HG03460 (cell line): ENCODE measurements around the gene PPM1J.
A peak's percentile ranks its signal among the peaks of the same experiment; 100 is the strongest.

ENCODE experiments used
- ATAC-seq: cut with Tn5 transposase; IDR thresholded peaks from one replicate; pipeline ENCODE4 v1.9.1; 2021; ENCODE audit not compliant: unreplicated experiment

The PPM1J gene

DNA sequence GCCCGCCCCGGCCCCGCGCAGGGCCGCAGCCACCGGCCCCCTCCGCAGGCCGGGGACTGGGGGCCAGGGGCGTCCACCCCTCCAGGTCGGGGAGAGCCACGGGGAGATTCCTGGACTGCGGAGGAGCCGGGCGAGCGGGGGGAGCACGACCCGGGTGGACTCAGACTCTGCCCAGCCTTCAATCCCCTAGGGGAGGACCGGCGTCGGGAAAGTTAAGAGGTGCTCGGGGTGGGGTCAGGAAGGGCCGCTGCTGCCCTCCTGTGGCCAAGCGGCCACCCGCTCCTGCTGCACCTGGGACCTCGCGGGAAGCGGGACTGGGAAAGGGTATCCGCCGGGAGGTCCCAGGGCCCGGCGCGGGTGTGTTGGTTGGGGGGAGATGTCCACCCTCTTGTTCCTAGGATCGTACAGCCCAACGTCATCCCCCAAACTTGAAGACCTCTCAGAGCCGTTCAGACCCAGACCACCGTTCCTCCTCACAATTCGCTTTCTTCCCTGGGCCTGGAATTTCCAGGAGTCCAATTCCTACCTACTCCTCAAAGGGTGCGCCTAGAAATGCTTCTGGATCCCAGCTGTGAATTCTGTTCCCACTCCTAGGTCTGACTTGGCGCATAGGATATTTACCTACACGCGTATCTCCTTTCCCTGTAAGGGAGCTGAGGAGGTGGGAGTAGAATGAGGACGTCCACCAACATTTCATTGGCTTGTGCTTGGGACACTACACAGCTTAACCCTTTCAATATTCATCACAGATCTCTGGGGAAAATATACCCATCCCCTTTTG lies 7.7 kb downstream of the PPM1J start:
- ATAC-seq: peak; percentile 52

DNA sequence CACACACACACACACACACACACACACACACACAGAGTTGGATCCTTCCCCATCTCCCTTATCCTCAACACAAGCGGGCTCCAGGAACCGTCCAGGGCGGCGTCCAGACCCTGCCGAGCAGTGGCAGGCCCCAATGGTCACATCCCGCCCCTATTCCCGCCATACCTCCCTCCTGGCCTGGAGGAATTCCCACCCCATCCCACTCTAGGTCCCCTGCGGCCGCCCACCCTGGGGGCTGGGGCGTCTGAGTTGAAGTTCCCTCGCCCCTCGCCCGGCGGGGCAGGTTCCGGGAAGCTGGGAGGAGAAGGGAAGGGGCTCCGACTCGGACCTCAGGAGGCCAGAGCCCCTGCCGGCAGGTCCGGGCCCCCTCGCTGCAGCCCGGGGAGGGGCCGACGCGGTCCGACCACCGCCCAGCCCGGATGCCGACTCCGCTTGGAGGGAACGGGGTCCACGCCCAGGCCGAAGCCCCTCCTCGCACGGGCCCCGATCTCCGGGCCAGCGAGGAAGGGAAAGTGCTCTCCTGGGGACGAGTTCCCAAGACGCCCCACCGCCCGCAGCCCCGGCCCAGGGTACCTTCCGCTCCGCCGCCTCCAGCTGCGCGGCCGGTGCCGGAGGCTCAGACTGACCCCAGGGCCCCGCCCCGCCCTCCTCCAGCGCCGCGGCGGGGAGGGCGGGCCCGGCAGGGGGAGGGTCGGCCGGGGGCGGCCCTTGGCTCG lies 8.5 kb downstream of the PPM1J start, which contains the start of gene RHOC:
Gene RHOC (minus strand): TSS at position 623 of the 716 bp plus-strand sequence. CDS start 3,328 bp downstream, outside the sequence.
- peak; percentile 49 for ATAC-seq

DNA sequence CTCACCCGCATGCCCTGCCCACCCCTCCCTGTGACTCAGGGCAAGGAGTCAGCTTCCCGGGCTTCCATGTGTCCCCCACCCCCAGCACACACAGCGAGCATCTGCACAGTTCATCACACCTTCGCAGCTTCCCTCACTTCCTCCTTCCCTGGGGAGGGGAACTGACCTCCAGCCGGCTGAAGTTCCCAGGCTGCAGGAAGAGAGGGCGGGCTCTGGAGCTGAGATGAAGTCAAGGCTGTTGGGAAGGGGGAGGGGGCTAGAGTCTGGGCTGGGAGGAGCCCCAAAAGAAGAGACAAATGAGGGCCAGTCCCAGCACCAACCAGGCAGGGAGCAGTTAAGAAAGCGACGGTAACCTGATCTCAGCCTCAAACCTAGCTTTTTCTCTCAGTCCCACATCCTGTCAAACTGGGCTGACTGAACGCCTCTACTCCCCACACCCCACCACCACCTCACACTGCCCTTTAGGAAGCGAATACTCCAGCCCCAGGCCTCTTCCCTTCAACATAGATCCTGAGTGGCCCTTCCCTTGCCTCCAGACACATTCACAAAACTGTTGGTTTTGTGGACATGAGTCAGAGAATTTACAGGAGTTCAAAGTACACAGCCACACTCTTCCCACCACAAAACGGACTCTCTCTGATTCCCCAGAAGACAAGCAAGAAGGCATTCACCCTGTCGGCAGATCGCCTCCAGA lies 10.1 kb downstream of the PPM1J start:
- peak; percentile 56 for ATAC-seq

DNA sequence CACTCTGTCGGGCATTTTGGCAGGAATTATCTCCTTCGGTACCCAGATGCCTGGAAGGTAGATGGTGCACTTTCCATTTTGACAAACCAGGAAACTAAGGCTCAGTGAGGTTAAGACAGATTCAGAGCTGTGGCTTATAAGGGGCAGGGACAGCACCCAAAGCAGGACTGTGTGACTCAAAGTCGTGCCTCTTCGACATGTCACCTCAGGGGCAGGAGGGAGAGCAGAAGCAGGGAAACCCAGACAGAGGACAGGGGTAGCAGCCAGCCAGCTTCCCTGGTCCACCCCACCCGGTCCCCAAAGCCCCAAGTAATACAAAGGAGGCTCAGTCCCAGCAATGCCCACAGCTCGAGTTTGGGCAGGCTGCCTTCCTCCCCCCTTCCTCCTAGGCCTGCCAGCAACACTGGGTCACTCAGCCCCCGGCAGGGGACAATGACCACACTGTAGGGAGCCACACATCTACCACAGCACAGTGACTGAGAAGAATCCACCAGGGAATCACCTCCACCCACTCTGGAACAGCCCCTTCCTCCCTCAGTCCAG lies 10.7 kb downstream of the PPM1J start:
- ATAC-seq: no peak

DNA sequence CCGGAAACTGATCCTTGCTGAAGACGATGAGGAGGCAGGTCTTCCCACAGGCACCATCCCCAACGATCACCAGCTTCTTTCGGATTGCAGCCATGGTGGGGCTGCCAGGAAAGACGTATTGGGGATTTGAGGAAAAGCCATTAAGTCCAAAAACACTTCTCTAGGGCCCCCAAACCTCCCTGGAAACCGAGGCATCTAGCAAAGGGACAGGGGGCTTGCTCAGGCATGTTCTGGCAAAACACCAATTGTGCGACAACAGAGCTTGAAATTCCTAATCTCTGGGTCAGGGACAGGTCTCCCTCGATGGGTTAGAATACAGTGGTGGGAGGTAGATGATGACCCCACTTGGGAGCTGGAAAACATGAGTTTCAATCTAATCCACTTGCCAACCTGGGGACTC lies 11.4 kb downstream of the PPM1J start:
- no peak for ATAC-seq

DNA sequence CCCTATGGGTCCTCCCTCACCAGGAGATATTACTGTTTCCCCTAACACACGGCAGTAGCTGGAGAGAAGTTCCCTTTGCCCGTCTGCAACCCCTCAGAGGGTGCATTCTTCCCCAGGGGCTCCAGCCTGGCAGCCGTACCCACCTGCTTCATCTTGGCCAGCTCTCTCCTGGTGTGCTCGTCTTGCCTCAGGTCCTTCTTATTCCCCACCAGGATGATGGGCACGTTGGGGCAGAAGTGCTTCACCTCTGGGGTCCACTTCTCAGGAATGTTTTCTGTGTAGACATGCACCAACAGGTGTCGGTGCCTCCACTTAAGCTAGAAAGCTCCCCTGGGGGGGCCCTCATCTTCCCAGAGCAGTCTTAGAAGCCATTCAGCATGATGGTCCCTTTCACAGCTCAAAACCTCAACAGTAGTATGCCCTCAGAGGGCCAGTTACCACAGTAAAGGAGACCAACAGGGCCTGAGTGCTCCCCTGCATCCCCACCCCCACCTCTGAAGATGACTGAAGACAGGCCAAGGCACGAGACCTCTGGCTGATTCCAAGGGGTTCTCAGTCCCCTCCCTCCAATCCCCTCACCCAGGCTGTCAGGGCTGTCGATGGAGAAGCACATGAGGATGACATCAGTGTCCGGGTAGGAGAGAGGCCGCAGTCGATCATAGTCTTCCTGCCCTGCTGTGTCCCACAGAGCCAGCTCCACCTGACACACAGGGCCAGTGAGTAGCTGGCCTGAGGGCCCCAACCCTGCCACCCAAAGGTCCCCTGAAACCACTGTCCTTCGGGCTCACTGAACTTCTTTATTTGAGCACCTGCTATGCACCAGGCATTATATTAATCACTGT lies 12.5 kb downstream of the PPM1J start:
- ATAC-seq: no peak

DNA sequence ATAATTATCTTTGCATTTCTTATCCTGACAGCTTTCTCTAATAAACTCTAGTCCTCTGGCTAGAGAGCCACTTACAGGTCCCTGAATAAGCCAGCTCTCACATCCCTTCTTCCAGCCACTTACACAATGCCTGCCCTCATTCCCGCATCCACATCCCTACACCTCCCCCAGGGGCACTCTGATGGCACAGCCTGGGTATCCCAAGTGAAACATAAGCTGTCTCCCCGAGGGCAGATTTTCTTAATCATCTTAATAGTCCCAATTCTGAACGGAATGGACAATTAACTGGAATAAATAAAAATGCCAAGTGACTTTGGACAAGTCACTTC lies 13.1 kb downstream of the PPM1J start:
- ATAC-seq: no peak

DNA sequence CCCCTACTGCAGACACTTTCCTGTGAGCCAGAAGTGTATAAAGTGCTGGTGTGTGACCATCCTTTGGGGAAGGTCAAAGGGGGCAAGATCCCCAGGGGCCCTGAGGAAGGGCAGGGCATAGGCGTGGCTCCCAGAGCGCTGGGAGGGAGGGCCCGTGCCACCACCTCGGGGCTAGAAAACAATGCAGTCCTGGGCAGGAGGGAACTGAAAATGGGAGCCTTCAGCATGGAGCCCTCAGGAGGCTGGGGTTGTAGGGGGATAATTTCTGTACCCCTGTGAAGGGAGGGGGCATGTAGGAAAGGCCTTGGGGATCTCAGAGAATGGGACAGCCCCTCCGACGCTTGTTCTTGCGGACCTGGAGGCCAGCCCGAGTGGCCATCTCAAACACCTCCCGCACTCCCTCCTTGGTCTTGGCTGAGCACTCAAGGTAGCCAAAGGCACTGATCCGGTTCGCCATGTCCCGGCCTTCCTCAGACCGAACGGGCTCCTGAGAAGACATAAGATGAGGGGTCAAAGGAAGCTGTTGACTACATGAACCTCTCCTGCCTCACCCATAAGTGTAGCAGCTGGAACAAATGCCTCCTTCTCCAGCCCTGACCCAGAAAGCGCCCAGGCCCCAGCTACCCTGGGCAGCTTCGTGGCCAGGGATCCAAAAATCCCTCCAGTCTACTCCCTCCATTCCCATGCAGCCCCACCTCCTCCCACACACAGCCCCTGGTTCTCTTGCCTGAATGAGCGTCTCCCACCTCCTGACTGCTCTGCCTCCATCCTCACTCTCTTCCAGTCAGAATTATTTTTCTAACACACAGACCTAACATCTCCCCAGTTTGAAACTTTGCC lies 13.7 kb downstream of the PPM1J start:
- no peak for ATAC-seq

DNA sequence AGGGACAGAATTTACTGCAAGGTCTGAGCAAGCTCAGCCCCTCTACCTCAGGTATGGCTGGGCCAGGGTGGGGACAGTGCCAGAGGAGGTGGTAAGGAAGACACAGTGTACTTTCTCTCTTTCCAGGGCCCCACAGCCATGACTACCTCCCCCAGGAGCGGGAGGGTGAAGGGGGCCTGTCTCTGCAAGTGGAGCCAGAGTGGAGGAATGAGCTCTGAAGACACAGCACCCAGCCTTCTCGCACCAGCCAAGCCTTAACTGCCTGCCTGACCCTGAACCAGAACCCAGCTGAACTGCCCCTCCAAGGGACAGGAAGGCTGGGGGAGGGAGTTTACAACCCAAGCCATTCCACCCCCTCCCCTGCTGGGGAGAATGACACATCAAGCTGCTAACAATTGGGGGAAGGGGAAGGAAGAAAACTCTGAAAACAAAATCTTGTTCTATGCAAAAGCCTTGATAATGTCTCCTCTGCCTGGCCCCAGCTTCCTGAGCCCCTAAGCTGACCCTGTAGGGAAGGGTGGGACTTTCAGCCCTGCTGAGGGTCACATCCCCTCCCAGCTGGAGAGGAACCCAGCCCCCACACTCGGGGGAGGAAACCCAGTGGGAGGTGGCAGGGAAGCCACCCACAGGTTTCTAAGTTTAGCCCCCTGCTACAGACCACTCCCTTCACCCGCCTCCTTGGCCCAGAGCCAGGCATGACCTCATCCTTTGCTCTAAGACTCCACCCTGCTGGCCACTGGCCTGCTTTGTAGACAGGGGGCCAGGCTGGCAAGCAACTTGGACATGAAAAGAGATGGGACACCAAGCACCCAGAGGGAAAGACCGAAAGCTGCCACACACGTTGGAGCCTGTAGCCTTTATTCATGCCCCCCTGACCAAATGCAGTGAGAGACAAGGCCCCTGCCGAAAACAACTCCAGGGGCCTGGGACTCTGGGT lies 14.6 kb downstream of the PPM1J start:
- ATAC-seq: peak; percentile 41

DNA sequence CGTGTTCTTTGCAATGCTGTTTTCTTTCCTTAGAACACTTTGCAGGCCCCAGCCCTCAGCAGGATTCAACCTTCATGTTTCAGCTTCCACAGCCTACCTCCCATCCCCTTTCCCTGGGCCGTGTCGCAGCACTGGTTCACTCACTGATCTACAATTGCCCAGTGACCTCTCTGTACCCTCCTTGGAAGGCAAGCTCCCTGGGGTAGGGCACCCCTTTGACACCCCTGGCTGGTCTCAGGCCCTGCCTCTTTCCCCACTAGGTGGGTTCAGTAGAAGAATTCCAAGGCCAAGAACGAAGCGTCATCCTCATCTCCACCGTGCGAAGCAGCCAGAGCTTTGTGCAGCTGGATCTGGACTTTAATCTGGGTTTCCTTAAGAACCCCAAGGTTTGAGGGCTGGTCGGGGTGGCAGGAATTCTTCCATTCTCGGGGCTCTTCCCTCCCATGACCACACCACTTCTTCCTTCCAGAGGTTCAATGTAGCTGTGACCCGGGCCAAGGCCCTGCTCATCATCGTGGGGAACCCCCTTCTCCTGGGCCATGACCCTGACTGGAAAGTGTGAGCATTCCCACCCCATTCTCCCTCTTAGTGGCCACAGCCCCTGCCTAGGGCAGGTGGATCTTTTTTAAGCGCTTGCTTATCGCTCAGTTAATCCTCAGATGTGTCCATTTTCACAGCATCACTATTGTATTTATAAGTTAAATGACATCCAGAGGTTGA lies 15.5 kb downstream of the PPM1J start:
- ATAC-seq: no peak

DNA sequence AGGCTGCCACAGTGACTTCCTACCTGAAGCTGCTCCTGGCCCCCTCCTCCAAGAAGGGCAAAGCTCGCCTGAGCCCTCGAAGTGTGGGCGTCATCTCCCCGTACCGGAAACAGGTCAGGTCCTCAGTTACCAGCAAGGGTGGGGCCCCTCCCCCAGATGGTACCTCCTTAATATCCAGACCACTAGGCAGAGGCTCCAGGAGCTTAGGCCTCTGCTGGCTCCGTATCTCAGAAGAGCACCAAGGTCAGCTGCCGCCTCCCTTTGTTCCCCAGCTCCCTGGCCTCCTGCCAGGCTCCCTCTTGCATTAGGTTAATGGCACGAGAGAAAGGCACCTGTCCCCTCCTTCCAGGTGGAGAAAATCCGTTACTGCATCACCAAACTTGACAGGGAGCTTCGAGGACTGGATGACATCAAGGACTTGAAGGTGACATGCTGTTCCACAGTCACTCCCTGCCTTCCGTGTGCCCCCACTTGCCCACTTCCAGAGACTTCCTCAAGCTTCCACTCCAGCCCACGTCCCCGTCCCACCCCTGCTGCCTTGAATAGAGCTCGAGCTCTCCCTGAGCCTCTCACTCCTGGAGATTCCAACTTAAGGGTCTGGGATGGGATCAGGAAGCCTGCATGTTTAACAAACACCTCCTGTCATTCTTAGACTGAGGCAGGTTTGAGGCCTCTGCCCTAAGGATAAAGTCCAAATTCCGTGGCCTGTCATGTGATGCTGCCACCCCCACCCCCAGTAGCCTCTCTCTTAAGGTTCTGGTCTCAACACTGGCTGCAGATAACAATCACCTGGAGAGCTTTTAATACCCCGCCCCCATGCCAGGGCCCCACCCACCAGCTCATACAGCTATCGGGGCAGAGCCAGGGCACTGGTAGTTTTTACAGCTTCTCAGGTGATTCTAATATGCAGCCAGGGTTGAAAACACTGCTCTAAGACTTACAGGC lies 16.5 kb downstream of the PPM1J start:
- ATAC-seq: no peak

DNA sequence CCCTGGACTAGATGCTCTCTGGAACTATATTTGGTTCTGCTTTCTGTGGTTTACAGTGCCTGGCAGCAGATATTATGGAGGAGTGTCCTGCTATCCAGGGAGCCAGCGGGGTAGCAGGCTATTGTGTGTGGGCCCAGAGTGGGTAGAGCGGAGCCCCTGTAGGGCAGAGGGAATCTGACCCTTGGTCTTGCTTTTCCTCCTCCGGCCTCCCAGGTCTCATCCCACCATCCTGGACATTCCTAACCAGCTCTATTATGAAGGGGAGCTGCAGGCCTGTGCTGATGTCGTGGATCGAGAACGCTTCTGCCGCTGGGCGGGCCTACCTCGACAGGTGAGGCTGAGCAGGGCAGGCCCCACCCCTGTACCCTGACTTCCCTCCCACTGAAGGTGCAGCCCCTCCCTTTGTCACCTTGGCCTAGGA lies 17.3 kb downstream of the PPM1J start:
- ATAC-seq: no peak

DNA sequence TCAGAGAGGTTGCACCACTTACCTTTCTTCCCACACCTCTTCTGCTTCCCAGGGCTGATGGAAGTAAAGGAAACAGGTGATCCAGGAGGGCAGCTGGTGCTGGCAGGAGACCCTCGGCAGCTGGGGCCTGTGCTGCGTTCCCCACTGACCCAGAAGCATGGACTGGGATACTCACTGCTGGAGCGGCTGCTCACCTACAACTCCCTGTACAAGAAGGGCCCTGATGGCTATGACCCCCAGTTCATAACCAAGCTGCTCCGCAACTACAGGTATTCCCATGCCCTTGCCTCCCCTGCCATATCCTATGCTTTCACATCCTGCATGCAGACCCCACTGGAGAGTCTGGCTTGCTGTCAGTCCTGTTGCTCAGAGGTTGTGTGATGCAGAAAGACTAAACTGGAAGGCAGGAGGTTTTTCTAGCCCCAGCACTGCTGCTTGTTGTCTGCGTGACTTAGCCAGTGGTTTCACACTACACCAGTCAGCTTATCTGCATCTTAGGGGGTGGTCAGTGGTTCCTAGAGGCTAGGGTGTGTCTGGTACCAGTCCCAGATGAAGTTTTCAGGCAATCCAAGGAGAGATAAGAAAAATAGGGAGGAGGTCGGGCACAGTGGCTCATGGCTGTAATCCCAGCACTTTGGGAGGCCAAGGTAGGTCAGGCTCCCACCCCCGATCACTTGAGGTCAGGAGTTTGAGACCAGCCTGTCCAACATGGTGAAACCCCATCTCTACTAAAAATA lies 18.4 kb downstream of the PPM1J start:
- no peak for ATAC-seq

DNA sequence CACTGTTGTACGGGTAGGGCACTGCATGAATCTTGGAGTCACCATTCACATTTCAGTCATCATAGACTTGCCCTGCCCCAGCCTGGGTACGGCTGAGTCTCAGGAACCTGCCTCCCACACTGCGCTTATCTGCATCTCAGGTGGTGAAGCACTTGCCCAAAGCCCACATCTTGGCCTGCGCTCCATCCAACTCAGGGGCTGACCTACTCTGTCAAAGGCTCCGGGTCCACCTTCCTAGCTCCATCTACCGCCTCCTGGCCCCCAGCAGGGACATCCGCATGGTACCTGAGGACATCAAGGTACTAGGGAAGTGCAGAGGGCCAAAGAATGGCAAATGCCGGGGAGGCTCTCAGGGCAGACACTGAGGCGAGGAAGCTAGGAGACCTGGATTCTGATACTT lies 19.9 kb downstream of the PPM1J start:
- no peak for ATAC-seq

DNA sequence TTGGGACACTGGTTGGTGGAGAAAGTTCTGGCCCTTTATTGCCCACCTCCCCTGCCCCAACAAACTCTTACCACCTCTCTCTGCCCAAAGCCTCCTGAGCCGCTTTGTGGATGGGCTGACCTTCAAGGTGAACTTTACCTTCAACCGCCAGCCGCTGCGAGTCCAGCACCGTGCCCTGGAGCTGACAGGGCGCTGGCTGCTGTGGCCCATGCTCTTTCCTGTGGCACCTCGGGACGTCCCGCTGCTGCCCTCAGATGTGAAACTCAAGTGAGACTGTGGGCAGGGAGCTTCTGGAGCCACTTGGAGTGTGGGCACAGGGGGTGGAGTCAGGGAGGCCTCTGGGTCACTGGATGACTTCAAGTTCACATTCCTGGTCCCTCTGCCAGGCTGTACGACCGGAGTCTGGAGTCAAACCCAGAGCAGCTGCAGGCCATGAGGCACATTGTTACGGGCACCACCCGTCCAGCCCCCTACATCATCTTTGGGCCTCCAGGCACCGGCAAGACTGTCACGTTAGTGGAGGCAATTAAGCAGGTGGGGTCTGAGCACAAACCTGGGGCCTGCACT lies 20.7 kb downstream of the PPM1J start:
- no peak for ATAC-seq

DNA sequence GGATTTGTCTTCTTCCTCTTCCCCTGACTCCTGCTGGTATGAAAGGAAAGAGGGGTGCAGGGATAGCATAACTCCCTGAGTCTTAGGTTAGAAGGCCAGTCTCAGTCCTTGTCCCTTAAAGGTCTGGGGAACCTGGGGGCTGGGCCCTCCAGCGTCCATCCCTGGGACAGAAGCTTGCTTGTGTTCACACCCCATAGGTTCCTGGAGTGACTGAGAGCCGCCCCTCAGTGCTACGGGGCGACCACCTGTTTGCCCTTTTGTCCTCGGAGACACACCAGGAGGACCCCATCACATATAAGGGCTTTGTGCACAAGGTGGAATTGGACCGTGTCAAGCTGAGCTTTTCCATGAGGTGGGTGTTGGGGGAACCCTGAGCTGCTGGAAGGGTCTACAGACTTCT lies 21.3 kb downstream of the PPM1J start:
- no peak for ATAC-seq
